Measurements from ENCODE around the gene PECR.

DNA sequence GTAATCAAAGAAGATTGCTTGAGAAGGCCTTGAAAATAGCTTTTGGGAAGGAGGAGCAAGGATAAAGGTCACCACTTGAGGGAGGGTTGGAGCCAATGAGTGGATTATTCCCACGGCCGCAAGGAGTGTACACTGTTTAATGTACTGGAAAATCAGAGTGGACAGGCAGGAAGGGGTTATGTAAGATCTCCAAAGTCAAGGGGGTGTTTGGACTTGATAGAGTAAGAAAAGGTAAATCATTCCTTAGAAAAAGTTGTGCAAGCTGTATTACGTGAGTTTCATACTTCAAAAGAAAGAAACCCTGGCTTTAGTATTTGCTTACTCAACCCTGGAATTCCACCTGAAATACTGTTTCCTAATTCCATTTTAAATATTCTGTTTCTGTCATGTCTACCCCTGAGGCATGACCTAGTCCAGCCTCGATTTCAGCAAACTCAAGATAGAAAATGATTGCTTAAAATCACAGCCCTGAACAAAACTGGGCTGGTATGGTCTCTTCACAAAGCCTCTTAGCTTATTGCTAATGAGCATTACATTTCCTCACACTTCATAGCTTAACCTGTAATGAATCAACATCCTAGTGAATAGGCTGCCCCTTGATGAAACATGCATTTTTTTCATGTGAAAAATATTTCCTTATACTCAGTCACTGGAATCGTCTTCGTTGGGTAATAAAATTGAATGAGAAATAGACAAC, 69.3 kb downstream of the PECR start:
- TF ChIP-seq, protein P1, sequence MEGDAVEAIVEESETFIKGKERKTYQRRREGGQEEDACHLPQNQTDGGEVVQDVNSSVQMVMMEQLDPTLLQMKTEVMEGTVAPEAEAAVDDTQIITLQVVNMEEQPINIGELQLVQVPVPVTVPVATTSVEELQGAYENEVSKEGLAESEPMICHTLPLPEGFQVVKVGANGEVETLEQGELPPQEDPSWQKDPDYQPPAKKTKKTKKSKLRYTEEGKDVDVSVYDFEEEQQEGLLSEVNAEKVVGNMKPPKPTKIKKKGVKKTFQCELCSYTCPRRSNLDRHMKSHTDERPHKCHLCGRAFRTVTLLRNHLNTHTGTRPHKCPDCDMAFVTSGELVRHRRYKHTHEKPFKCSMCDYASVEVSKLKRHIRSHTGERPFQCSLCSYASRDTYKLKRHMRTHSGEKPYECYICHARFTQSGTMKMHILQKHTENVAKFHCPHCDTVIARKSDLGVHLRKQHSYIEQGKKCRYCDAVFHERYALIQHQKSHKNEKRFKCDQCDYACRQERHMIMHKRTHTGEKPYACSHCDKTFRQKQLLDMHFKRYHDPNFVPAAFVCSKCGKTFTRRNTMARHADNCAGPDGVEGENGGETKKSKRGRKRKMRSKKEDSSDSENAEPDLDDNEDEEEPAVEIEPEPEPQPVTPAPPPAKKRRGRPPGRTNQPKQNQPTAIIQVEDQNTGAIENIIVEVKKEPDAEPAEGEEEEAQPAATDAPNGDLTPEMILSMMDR (conservative IDR thresholded peaks at IDR 0.05; ENCODE audit: low read length): no peak
- no peak for TF ChIP-seq EZH2phosphoT487 (IDR thresholded peaks at IDR 0.05; ENCODE audit: borderline replicate concordance, low read depth, low read length)
